Ramos (cell line): Measurements from ENCODE around the gene MYO9A.
"Not testable (repeated sequence)": the region's sequence is repeated elsewhere in the genome, so short reads cannot be mapped to it uniquely, and the experiment has no call there.

Source experiments
- in situ Hi-C: fragments of 300-500 bp; cut with MboI; formaldehyde crosslinking; loops from one replicate; pipeline ENCODE4 v1.14.3; 2022; ENCODE audit warnings: low sequenced_read_pairs; ENCODE audit not compliant: unreplicated experiment

MYO9A gene

GRCh38 chr15:72053297-72053696 is 64.7 kb downstream of the MYO9A start:
- in situ Hi-C loops: not testable (repeated sequence)

- in situ Hi-C loops: no loop called here
These were observed 67.2 kb downstream of the MYO9A start for GRCh38 chr15:72050700-72051099.

GRCh38 chr15:72047020-72047419 is 70.9 kb downstream of the MYO9A start:
- in situ Hi-C loops: no loop called here

GRCh38 chr15:72044956-72045355 is 73.0 kb downstream of the MYO9A start:
- in situ Hi-C loops: no loop called here

GRCh38 chr15:72042865-72043264 is 75.1 kb downstream of the MYO9A start:
- in situ Hi-C loops: no loop called here

- in situ Hi-C loops: no loop called here
These were observed 75.9 kb downstream of the MYO9A start for GRCh38 chr15:72042054-72042453.

GRCh38 chr15:72037321-72037720 is 80.6 kb downstream of the MYO9A start:
- in situ Hi-C loops: no loop called here

- in situ Hi-C loops: no loop called here
These were observed 82.9 kb downstream of the MYO9A start for GRCh38 chr15:72034859-72035650.

- in situ Hi-C loops: no loop called here
These were observed 83.6 kb downstream of the MYO9A start for GRCh38 chr15:72034351-72034750.

GRCh38 chr15:72033711-72034110 is 84.2 kb downstream of the MYO9A start:
- in situ Hi-C loops: no loop called here

- in situ Hi-C loops: no loop called here
These were observed 84.7 kb downstream of the MYO9A start for GRCh38 chr15:72033285-72033684.

GRCh38 chr15:72021604-72022003 is 96.3 kb downstream of the MYO9A start:
- in situ Hi-C loops: no loop called here

- in situ Hi-C loops: no loop called here
These were observed 97.2 kb downstream of the MYO9A start for GRCh38 chr15:72020799-72021198.

- in situ Hi-C loops: not testable (repeated sequence)
These were observed 103.4 kb downstream of the MYO9A start for GRCh38 chr15:72014555-72014954.

- in situ Hi-C loops: no loop called here
These were observed 104.2 kb downstream of the MYO9A start for GRCh38 chr15:72013703-72014102.

- in situ Hi-C loops: no loop called here
These were observed 106.5 kb downstream of the MYO9A start for GRCh38 chr15:72011302-72011942.

GRCh38 chr15:72009222-72009621 is 108.7 kb downstream of the MYO9A start:
- in situ Hi-C loops: no loop called here

- in situ Hi-C loops: no loop called here
These were observed 111.6 kb downstream of the MYO9A start for GRCh38 chr15:72006382-72006781.

GRCh38 chr15:72005483-72005882 is 112.5 kb downstream of the MYO9A start:
- in situ Hi-C loops: no loop called here

GRCh38 chr15:71999807-72000206 is 118.1 kb downstream of the MYO9A start:
- in situ Hi-C loops: no loop called here

- in situ Hi-C loops: not testable (repeated sequence)
These were observed 119.2 kb downstream of the MYO9A start for GRCh38 chr15:71998717-71999116.

- in situ Hi-C loops: no loop called here
These were observed 120.3 kb downstream of the MYO9A start for GRCh38 chr15:71997691-71998090.
